ENCODE measurements around the gene ULBP1. TPM values are rescaled to one million over a fixed set of nuclear protein-coding genes. Genes with fewer than 3 reads are reported as not detected.
"Not testable (repeated sequence)": the region's sequence is repeated elsewhere in the genome, so short reads cannot be mapped to it uniquely, and the experiment has no call there.

The ULBP1 gene
- total and polyA plus RNA-seq, 12 donors = 0.07 to 0.46 (median 0.23) TPM

DNA sequence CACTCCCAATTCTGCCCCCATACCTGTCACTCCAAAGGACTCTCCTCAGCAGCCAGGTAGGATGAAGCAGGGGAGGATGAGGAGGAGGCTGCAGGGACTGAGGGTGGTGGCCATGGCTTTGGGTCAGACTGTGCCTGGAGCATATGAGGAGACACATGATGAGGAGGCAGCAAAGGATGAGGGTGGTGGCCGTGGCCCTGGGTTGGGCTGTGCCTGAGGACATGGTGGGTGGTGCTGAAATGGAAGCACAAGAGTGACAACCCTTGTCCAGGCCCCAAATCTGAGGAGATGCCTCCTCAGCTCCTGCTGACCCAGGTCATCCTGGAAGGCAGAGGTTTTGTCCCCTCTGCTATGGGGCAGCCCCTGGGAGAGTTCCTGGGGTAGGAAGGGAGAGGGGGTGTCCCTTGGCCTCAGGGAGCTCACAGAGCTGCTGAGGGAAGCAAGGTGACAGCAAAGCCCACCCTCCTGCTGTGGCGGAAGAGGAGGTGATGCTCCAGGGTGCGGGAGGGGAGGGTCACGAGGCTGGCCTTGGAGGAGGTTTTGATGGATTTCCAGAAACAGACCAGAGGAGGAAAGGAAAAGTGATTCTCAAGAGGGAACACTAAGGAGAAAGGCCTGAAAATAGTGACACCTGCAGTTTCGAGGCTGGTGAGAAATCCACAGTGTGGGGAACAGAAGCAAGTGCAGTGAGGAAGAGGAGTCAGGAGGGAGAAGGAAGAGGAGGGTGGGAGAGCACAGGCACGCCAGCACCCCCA is 45.4 kb upstream of the ULBP1 start:
- intact Hi-C loops (cut with DNase I) = no loop called here
- 86 to 89% methylated on average over 6 of the region's 6 CpGs for WGBS, 2 donors
- TF ChIP-seq, protein P1, sequence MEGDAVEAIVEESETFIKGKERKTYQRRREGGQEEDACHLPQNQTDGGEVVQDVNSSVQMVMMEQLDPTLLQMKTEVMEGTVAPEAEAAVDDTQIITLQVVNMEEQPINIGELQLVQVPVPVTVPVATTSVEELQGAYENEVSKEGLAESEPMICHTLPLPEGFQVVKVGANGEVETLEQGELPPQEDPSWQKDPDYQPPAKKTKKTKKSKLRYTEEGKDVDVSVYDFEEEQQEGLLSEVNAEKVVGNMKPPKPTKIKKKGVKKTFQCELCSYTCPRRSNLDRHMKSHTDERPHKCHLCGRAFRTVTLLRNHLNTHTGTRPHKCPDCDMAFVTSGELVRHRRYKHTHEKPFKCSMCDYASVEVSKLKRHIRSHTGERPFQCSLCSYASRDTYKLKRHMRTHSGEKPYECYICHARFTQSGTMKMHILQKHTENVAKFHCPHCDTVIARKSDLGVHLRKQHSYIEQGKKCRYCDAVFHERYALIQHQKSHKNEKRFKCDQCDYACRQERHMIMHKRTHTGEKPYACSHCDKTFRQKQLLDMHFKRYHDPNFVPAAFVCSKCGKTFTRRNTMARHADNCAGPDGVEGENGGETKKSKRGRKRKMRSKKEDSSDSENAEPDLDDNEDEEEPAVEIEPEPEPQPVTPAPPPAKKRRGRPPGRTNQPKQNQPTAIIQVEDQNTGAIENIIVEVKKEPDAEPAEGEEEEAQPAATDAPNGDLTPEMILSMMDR (IDR thresholded peaks at IDR 0.05) = no peak
- Histone ChIP-seq H3K27ac (no peak overlapping the region), H3K36me3 (no peaks in the 10 kb centered on the region), H3K9me3 (no peaks in the 10 kb centered on the region), H3K4me1 (peaks cover under 1 to 12% (median 9%) of the 10 kb centered on the region in 9 donors), H3K27me3 (peaks cover 0 to 22% (median 0%) of the 10 kb centered on the region in 7 donors), H3K4me3 (no peak overlapping the region)
- DNase-seq (peak in 1 of 2 donors; percentile 2), ATAC-seq (no peak)

DNA sequence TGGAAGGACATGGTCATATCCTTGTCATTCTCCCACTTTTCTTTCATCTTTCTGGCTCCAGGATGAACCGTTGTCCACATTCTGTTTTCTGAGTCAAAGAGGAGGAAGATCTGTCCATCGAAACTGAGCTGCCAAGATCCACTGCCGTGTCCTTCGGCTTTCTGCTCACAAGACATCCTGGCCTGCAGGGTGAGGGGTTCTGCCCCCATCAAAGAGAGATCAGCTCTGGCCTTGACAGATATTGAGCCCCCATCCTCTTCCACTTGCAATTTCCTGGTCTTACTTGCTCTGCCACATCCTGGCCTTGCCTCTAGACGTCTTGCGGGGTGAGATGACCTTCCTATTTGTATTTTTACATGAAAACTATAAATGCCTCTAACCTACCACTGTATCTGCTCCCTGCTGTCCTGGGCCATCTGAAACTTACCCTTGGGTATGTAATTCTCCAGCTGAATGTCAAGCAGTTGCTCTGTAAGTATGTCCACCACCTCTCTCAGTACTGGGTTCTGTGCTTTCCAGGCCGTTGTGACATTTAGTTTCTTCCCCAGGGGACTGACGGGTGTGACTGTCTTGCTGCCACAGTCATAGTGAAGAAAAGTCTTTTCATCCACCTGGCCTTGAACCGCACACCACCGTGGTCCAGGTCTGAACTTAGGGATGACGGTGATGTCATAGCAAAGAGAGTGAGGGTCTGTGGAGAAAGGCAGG is 44.5 kb upstream of the ULBP1 start:
- ATAC-seq; H3K36me3 ChIP-seq; H3K4me3 ChIP-seq; H3K27ac ChIP-seq; intact Hi-C loops (cut with DNase I); DNase-seq; H3K9me3 ChIP-seq: not testable (repeated sequence)
- peaks cover 0 to 31% (median 0%) of the 10 kb centered on the region in 7 donors for H3K27me3 ChIP-seq
- 82 to 85% methylated on average over 11 of the region's 11 CpGs for WGBS, 2 donors
- H3K4me1 ChIP-seq = peaks cover 3 to 16% (median 11%) of the 10 kb centered on the region in 9 donors

DNA sequence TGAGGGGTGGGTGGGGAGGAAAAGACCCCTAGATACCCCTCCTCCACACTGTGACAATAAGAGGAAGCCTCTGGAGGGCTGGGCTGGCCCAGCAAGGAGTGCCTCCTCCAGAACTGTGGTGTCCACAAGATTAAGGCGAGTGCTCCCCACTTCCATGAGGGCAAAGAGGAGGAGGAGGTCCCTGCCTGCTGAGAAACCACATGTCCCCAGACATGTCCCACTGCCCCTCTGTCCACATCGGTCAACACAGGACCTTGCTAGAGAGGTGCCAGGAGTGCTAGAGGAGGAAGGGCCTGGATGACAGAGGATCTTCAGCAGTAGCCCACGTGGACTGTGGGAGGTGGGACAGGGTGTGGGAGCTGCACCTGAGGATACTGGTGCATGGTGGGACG is 43.9 kb upstream of the ULBP1 start:
- no peak for ATAC-seq
- 88 to 91% methylated on average over 4 of the region's 4 CpGs for WGBS, 2 donors
- intact Hi-C loops (cut with DNase I) = loop anchor here in 6 of 10 donors (2.0 to 10.0 kb wide), 4 partner anchors 73 to 375 kb away; partner anchors contain the start of gene PPIL4 (in 1 of the 6)

DNA sequence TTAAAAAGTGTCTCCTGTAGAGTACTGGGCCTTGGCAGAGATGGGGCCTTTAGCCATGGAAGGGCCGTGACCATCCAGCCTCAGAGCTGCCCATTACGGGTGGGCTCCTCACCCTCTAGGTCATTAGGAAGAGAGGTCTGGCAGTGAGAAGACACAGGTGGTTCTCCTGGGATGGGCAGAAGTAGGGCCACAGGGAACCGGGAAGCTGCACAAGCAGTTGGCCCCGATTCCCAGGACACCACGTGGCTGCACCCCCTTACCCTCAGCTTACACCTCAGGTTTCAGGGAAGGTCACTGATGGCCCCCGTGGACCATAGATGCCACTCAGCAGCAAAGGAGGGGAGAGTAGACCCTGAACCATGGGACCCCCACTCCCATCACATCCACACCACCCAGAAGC is 42.4 kb upstream of the ULBP1 start:
- DNase-seq (no peak), ATAC-seq (no peak)
- H3K27ac ChIP-seq = no peak overlapping the region
- intact Hi-C loops (cut with DNase I) = loop anchor here in 6 of 10 donors (2.0 to 10.0 kb wide), 4 partner anchors 75 to 377 kb away; partner anchors contain the start of gene PPIL4 (in 1 of the 6)
- TF ChIP-seq, protein P1 (IDR thresholded peaks at IDR 0.05) = no peak
- no peak overlapping the region for H3K4me3 ChIP-seq
- H3K4me1 ChIP-seq = peaks cover 3 to 31% (median 23%) of the 10 kb centered on the region in 9 donors
- no peaks in the 10 kb centered on the region for H3K9me3 ChIP-seq
- WGBS, 2 donors = 92 to 95% methylated on average over 6 of the region's 6 CpGs
- no peaks in the 10 kb centered on the region for H3K36me3 ChIP-seq
- H3K27me3 ChIP-seq = peaks cover 0 to 48% (median 0%) of the 10 kb centered on the region in 7 donors

More for the DNA sequence above, 43.9 kb upstream of the ULBP1 start:
- H3K4me3 ChIP-seq = no peak overlapping the region
- peaks cover 0 to 37% (median 0%) of the 10 kb centered on the region in 7 donors for H3K27me3 ChIP-seq
- H3K36me3 ChIP-seq = no peaks in the 10 kb centered on the region
- TF ChIP-seq, protein P1 (IDR thresholded peaks at IDR 0.05) = no peak
- DNase-seq = no peak
- H3K4me1 ChIP-seq = peaks cover 3 to 20% (median 13%) of the 10 kb centered on the region in 9 donors
- H3K27ac ChIP-seq = no peak overlapping the region
- H3K9me3 ChIP-seq = no peaks in the 10 kb centered on the region

DNA sequence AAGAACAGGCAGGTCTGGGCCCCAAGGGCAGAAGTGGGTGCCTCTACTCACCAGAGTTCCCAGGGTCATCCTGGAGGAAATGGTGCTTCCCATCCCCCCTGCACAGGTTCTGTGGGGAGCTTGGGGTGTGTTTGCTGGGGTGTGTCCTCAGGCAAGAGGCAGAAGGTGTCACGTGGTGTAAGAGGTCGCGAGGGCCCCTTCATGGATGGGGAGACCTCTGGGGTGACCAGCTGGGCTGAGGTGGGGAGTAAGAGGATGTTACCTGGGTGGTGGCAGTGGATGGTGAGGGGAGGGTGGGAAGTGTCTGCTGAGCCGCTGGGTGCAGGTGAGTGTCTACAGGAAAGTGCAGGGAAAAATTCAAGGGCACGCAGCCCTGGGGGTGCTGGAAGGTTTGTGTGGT is 41.7 kb upstream of the ULBP1 start:
- ATAC-seq, DNase-seq, H3K9me3 ChIP-seq, H3K27ac ChIP-seq, H3K36me3 ChIP-seq: not testable (repeated sequence)
- Histone ChIP-seq H3K27me3 (peaks cover 0 to 56% (median 0%) of the 10 kb centered on the region in 7 donors), H3K4me3 (peak overlapping the region in 5 of 10 donors; percentile 59 to 67 (median 60)), H3K4me1 (peaks cover 3 to 33% (median 23%) of the 10 kb centered on the region in 9 donors)
- intact Hi-C loops (cut with DNase I) = loop anchor here in 6 of 10 donors (5.0 to 10.0 kb wide), 3 partner anchors 90 to 377 kb away; partner anchors contain the start of gene PPIL4 (in 1 of the 6)
- 31 to 45% methylated on average over 5 of the region's 5 CpGs for WGBS, 2 donors

Data from heart right ventricle (tissue), 16 donors.